GM12801 (cell line): ENCODE measurements around the gene ERCC3.

Experiments
- TF ChIP-seq, protein P1 (sequence below): IDR thresholded peaks from one replicate; pipeline ENCODE4 v1.5.1; 2011; ENCODE audit warnings: control low read depth; ENCODE audit not compliant: insufficient read length; ENCODE audit errors: extremely low read depth

ERCC3 gene

DNA sequence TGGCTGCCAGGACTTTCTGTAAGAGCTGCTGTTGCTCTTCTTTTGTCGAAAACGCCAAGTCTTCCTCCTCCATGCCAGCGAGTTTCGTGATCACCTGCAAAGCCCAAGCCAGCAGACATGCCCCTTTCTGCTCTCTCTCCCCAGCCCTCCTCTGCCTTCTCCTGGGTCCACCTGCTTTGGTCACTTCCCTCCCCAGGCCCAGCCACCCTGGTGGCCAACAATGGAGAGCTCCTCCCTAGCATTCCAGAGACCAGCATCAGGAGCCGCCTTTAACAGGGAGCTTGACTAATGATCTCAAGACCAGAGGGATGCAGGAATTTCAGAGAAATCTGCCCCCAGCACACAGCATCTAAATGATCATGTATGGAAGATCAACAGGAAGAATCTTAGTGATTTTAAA lies 34.6 kb downstream of the ERCC3 start:
- TF ChIP-seq, protein P1, sequence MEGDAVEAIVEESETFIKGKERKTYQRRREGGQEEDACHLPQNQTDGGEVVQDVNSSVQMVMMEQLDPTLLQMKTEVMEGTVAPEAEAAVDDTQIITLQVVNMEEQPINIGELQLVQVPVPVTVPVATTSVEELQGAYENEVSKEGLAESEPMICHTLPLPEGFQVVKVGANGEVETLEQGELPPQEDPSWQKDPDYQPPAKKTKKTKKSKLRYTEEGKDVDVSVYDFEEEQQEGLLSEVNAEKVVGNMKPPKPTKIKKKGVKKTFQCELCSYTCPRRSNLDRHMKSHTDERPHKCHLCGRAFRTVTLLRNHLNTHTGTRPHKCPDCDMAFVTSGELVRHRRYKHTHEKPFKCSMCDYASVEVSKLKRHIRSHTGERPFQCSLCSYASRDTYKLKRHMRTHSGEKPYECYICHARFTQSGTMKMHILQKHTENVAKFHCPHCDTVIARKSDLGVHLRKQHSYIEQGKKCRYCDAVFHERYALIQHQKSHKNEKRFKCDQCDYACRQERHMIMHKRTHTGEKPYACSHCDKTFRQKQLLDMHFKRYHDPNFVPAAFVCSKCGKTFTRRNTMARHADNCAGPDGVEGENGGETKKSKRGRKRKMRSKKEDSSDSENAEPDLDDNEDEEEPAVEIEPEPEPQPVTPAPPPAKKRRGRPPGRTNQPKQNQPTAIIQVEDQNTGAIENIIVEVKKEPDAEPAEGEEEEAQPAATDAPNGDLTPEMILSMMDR = no peak

DNA sequence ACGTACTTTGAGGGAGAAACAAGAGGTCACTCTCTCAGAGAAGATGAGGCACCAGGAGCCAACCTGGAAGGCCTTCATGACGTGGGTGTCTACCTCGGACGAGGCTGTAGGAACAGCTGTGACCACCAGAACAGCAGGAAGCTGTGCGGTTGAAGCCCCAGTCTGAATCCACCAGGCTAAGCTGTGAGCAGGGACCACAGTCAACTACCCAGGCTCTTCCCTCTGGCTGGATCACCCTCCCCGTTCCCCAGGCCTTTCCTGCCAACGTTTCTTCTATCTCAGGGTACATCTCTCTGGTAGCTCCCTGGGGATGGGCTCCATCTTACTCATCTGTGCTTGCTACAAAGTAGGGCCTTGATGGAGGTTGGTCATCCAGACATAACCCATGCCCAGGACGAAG lies 37.1 kb downstream of the ERCC3 start:
- TF ChIP-seq, protein P1 = no peak

GRCh38 chr2:127256381-127256780 lies 37.6 kb downstream of the ERCC3 start:
- TF ChIP-seq, protein P1 = no peak

DNA sequence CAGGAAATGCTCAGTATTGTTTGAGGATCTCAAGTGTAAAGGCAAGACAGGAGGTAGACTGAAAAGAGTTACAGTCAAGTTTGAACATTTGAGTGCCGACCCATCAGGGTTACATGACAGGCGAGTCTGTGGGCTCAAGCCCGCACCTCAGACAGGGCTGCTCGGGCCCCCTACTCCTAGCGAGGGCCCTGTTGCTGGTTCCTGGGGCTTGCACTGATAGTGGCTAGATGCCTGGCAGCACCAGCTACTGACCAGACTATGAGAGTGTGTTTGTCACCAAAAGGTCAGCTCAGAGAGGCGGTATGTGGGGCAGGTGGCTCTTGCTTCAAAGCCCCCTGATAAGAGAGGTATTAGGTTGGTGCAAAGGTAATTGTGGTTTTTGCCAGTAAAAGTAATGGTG lies 38.2 kb downstream of the ERCC3 start:
- TF ChIP-seq, protein P1 = no peak

GRCh38 chr2:127255146-127255545 lies 38.8 kb downstream of the ERCC3 start:
- TF ChIP-seq, protein P1 = no peak

GRCh38 chr2:127254386-127254981 lies 39.5 kb downstream of the ERCC3 start:
- TF ChIP-seq, protein P1 = no peak

- TF ChIP-seq, protein P1 = no peak
These were observed 54.5 kb downstream of the ERCC3 start for GRCh38 chr2:127239395-127239794.
